Karpas-422 (cell line): ENCODE data around the gene NCOR2. TPM values are rescaled to one million over a fixed set of nuclear protein-coding genes. Genes with fewer than 3 reads are reported as not detected.
A peak's percentile ranks its signal among the peaks of the same experiment; 100 is the strongest.

Source experiments
- DNase-seq: peaks from one replicate; pipeline ENCODE4 v3.0.0-alpha.2; 2015
- H2AFZ ChIP-seq: fragments of 200-600 bp; sonication (generic); 2 replicates; pipeline ENCODE4 v1.6.1; 2014; ENCODE audit warnings: antibody characterized with exemption, low read length, mixed read lengths
- H3K27ac ChIP-seq: fragments of 200-600 bp; sonication (generic); 2 replicates; pipeline ENCODE4 v1.5.1; 2014; ENCODE audit warnings: mild to moderate bottlenecking, low read length, moderate library complexity
- H3K27me3 ChIP-seq: fragments of 200-600 bp; sonication (generic); 2 replicates; pipeline ENCODE4 v1.6.1; 2014; ENCODE audit warnings: low read length, mixed read lengths
- H3K36me3 ChIP-seq: fragments of 200-600 bp; sonication (generic); 2 replicates; pipeline ENCODE4 v1.6.1; 2014; ENCODE audit warnings: low read length, mixed read lengths; ENCODE audit not compliant: insufficient read depth
- H3K4me1 ChIP-seq: fragments of 200-600 bp; sonication (generic); 2 replicates; pipeline ENCODE4 v1.6.1; 2014; ENCODE audit warnings: mild to moderate bottlenecking, low read length, mixed read lengths
- H3K4me2 ChIP-seq: fragments of 200-600 bp; sonication (generic); 2 replicates; pipeline ENCODE4 v1.6.1; 2014; ENCODE audit warnings: low read length, low read depth, mild to moderate bottlenecking; ENCODE audit not compliant: poor library complexity, severe bottlenecking
- H3K4me3 ChIP-seq: fragments of 200-600 bp; sonication (generic); 2 replicates; pipeline ENCODE4 v1.5.1; 2014; ENCODE audit warnings: mild to moderate bottlenecking, antibody characterized with exemption, low read length, mixed read lengths
- H3K79me2 ChIP-seq: fragments of 200-600 bp; sonication (generic); 2 replicates; pipeline ENCODE4 v1.6.1; 2014; ENCODE audit warnings: mild to moderate bottlenecking, low read length, mixed read lengths
- H3K9ac ChIP-seq: fragments of 200-600 bp; sonication (generic); 2 replicates; pipeline ENCODE4 v1.6.0; 2014; ENCODE audit warnings: low read length
- H3K9me2 ChIP-seq: fragments of 200-600 bp; sonication (generic), shearing (Covaris generic); replicated peaks from 2 replicates; pipeline ENCODE4 v1.6.0; 2014; ENCODE audit warnings: mild to moderate bottlenecking, low read length, moderate library complexity; ENCODE audit not compliant: insufficient read depth
- H3K9me3 ChIP-seq: fragments of 300-700, 200-600 bp; sonication (generic); 2 replicates; pipeline ENCODE4 v1.6.1; 2014; ENCODE audit warnings: low read length, mixed read lengths
- H4K20me1 ChIP-seq: fragments of 200-600 bp; sonication (generic); 2 replicates; pipeline ENCODE4 v1.6.1; 2014; ENCODE audit warnings: mild to moderate bottlenecking, antibody characterized with exemption, low read length, low read depth; ENCODE audit not compliant: insufficient read depth
- total RNA-seq: library from RNA; depleted of rRNA; stranded (reverse); fragments of >200 nt; shearing (Covaris generic); gene quantifications from 2 replicates; pipeline ENCODE4 v1.2.3, GENCODE V29; 2014; ENCODE audit warnings: low replicate concordance

The NCOR2 gene
- total RNA-seq, 1 experiment from 2014 or later: 36.8 TPM

DNA sequence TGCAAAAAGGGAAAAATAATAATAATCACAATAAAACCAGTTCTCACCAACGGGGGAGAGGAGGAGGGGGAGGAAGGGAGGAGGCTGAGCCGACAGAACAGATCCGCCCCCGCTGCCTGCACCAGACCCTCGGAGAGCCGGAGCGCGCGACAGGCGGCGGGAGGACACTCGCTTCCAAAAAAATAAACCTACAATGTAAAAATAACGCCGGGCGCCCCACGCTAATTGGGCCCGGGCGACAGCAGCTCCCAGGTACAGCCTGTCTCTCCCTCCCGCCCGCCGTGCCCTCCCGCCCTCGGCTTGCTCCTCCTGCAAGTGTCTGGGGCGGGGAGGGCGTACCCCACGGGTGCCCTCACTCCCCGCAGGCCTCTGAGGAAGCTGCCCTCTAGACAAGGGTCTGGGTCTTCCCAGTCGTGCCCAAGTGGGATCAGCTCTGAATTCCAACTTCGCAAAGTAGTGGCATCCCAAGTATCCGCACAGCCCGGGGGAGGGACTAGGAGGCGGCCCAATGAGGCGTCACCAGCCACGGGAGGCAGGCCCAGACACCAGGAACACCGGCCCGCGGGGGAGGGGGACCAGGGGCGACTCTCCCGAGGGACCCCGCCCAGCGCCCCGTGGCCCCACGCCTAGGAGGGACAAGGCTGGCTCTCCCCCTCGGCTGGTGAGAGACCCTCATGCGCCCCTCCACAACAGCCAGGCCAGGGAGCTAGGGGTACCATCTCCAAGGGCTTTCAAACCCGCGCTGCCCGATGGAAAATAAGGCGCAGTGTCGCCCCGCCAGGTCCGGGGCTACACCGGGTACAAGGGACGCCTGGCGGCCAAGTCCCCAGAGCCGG lies 1.0 kb downstream of the NCOR2 start:
- H4K20me1 ChIP-seq: peaks cover 45% of the 10 kb centered on the region
- peak overlapping the region; percentile 86 for H3K4me3 ChIP-seq
- no peaks in the 10 kb centered on the region for H3K9me2 ChIP-seq
- H3K4me2 ChIP-seq: peak overlapping the region; percentile 97
- H3K79me2 ChIP-seq: peaks cover 58% of the 10 kb centered on the region
- no peak overlapping the region for H2AFZ ChIP-seq
- no peaks in the 10 kb centered on the region for H3K27me3 ChIP-seq
- no peaks in the 10 kb centered on the region for H3K9me3 ChIP-seq
- 0 out of 2 replicates have a peak, but pooled peaks cover 3% of the 10 kb centered on the region for H3K36me3 ChIP-seq
- peaks cover 60% of the 10 kb centered on the region for H3K4me1 ChIP-seq
- H3K27ac ChIP-seq: peak overlapping the region; percentile 88
- DNase-seq: peak; percentile 79
- H3K9ac ChIP-seq: peak overlapping the region; percentile 99

GRCh38 chr12:124565656-124566160 lies 1.7 kb downstream of the NCOR2 start:
- peak overlapping the region; percentile 97 for H3K4me2 ChIP-seq
- peak overlapping the region; percentile 88 for H3K27ac ChIP-seq
- peak overlapping the region; percentile 99 for H3K9ac ChIP-seq
- H3K4me1 ChIP-seq: peaks cover 67% of the 10 kb centered on the region
- H3K27me3 ChIP-seq: no peaks in the 10 kb centered on the region
- H4K20me1 ChIP-seq: peaks cover 51% of the 10 kb centered on the region
- no peak for DNase-seq
- no peak overlapping the region for H2AFZ ChIP-seq
- H3K4me3 ChIP-seq: peak overlapping the region; percentile 86
- 0 out of 2 replicates have a peak, but pooled peaks cover 3% of the 10 kb centered on the region for H3K36me3 ChIP-seq
- no peaks in the 10 kb centered on the region for H3K9me3 ChIP-seq
- no peaks in the 10 kb centered on the region for H3K9me2 ChIP-seq
- H3K79me2 ChIP-seq: peaks cover 64% of the 10 kb centered on the region

- no peaks in the 10 kb centered on the region for H3K9me2 ChIP-seq
- H3K36me3 ChIP-seq: 0 out of 2 replicates have a peak, but pooled peaks cover 3% of the 10 kb centered on the region
- H4K20me1 ChIP-seq: peaks cover 58% of the 10 kb centered on the region
- H3K9ac ChIP-seq: peak overlapping the region; percentile 99
- no peaks in the 10 kb centered on the region for H3K27me3 ChIP-seq
- peaks cover 73% of the 10 kb centered on the region for H3K4me1 ChIP-seq
- H3K79me2 ChIP-seq: peaks cover 71% of the 10 kb centered on the region
- peak overlapping the region; percentile 88 for H3K27ac ChIP-seq
- H2AFZ ChIP-seq: no peak overlapping the region
- no peaks in the 10 kb centered on the region for H3K9me3 ChIP-seq
- peak overlapping the region; percentile 97 for H3K4me2 ChIP-seq
- DNase-seq: no peak
- H3K4me3 ChIP-seq: peak overlapping the region; percentile 86
These were observed 2.4 kb downstream of the NCOR2 start for GRCh38 chr12:124564971-124565491.

GRCh38 chr12:124564232-124564958 lies 3.0 kb downstream of the NCOR2 start:
- Histone ChIP-seq H3K9ac (peak overlapping the region; percentile 99), H2AFZ (no peak overlapping the region), H3K4me1 (peaks cover 79% of the 10 kb centered on the region), H3K9me2 (no peaks in the 10 kb centered on the region), H3K27me3 (no peaks in the 10 kb centered on the region), H3K27ac (peak overlapping the region; percentile 88; the same call in 1 of the 2 replicates), H3K4me2 (peak overlapping the region; percentile 97), H3K4me3 (peak overlapping the region; percentile 86; the same call in 1 of the 2 replicates), H3K79me2 (peaks cover 78% of the 10 kb centered on the region), H3K9me3 (no peaks in the 10 kb centered on the region), H4K20me1 (peaks cover 64% of the 10 kb centered on the region), H3K36me3 (peaks cover 7% of the 10 kb centered on the region; the same call in 1 of the 2 replicates)
- DNase-seq: no peak

GRCh38 chr12:124563809-124564208 lies 3.6 kb downstream of the NCOR2 start:
- H2AFZ ChIP-seq: no peak overlapping the region
- H3K27me3 ChIP-seq: no peaks in the 10 kb centered on the region
- peaks cover 70% of the 10 kb centered on the region for H4K20me1 ChIP-seq
- no peak overlapping the region for H3K4me3 ChIP-seq
- H3K36me3 ChIP-seq: peaks cover 7% of the 10 kb centered on the region; the same call in 1 of the 2 replicates
- H3K27ac ChIP-seq: no peak overlapping the region
- no peak overlapping the region for H3K4me2 ChIP-seq
- H3K4me1 ChIP-seq: peaks cover 79% of the 10 kb centered on the region
- no peak for DNase-seq
- H3K9me3 ChIP-seq: no peaks in the 10 kb centered on the region
- H3K9me2 ChIP-seq: no peaks in the 10 kb centered on the region
- no peak overlapping the region for H3K9ac ChIP-seq
- peaks cover 83% of the 10 kb centered on the region for H3K79me2 ChIP-seq

- Histone ChIP-seq H4K20me1 (peaks cover 74% of the 10 kb centered on the region), H3K27ac (no peak overlapping the region), H3K9me3 (no peaks in the 10 kb centered on the region), H3K4me1 (peaks cover 79% of the 10 kb centered on the region), H3K27me3 (no peaks in the 10 kb centered on the region), H3K4me2 (no peak overlapping the region), H3K4me3 (no peak overlapping the region), H3K9me2 (no peaks in the 10 kb centered on the region), H3K9ac (no peak overlapping the region), H3K79me2 (peaks cover 87% of the 10 kb centered on the region), H2AFZ (no peak overlapping the region), H3K36me3 (peaks cover 7% of the 10 kb centered on the region; the same call in 1 of the 2 replicates)
- no peak for DNase-seq
These were observed 4.0 kb downstream of the NCOR2 start for GRCh38 chr12:124563401-124563800.

DNA sequence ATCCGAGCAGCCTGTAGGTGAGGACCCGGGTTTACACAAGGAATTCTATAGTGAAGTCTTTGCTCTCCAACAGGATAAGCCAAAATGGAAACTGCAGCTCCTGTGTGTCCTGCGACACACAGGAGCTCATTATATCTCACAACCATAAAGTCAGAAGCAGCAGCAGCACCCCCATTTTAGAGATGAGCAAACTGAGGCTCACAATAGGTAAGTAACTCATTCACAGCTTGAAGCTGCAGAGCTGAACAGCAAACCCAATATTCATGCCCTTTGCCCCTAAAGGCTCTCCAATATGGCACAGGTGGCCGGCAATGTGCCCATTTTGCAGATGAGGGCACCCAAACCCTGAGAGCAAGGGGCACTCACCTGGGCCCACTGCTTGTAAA lies 4.6 kb downstream of the NCOR2 start:
- Histone ChIP-seq H3K4me2 (no peak overlapping the region), H2AFZ (no peak overlapping the region), H3K9me3 (no peaks in the 10 kb centered on the region), H3K36me3 (peaks cover 7% of the 10 kb centered on the region; the same call in 1 of the 2 replicates), H3K4me1 (peaks cover 77% of the 10 kb centered on the region), H4K20me1 (peaks cover 78% of the 10 kb centered on the region), H3K27ac (no peak overlapping the region), H3K27me3 (no peaks in the 10 kb centered on the region), H3K9ac (no peak overlapping the region), H3K9me2 (no peaks in the 10 kb centered on the region), H3K4me3 (no peak overlapping the region), H3K79me2 (peaks cover 93% of the 10 kb centered on the region)
- no peak for DNase-seq
